Measurements from ENCODE around the gene DLST.

Gene DLST

GRCh38 chr14:74898694-74899093, 17.0 kb downstream of the DLST start:
- no peak for DNase-seq

- no peak for DNase-seq
Observed at GRCh38 chr14:74902941-74903705, 21.4 kb downstream of the DLST start.

GRCh38 chr14:74904635-74905503, 23.2 kb downstream of the DLST start:
- DNase-seq = no peak

- DNase-seq = peak; percentile 68
Observed at GRCh38 chr14:74905595-74906142, 24.0 kb downstream of the DLST start.

- no peak for DNase-seq
Observed at GRCh38 chr14:74906925-74907521, 25.3 kb downstream of the DLST start.

GRCh38 chr14:74907744-74908143, 26.0 kb downstream of the DLST start:
- no peak for DNase-seq

- DNase-seq = no peak
Observed at GRCh38 chr14:74908861-74909341, 27.2 kb downstream of the DLST start.

- no peak for DNase-seq
Observed at GRCh38 chr14:74909501-74909900, 27.8 kb downstream of the DLST start.

- DNase-seq = no peak
Observed at GRCh38 chr14:74909911-74910310, 28.2 kb downstream of the DLST start.

GRCh38 chr14:74910556-74910955, 28.8 kb downstream of the DLST start:
- DNase-seq = no peak

GRCh38 chr14:74911221-74911620, 29.5 kb downstream of the DLST start:
- DNase-seq = no peak

GRCh38 chr14:74911704-74912103, 30.0 kb downstream of the DLST start:
- no peak for DNase-seq

- DNase-seq = no peak
Observed at GRCh38 chr14:74912111-74912510, 30.4 kb downstream of the DLST start.

GRCh38 chr14:74912801-74913200, 31.1 kb downstream of the DLST start:
- DNase-seq = no peak

- DNase-seq = no peak
Observed at GRCh38 chr14:74913393-74913910, 31.7 kb downstream of the DLST start.

- DNase-seq = peak; percentile 10
Observed at GRCh38 chr14:74913986-74914573, 32.4 kb downstream of the DLST start.

GRCh38 chr14:74915426-74915825, 33.7 kb downstream of the DLST start:
- DNase-seq = no peak

GRCh38 chr14:74915826-74916225, 34.1 kb downstream of the DLST start:
- DNase-seq = no peak

GRCh38 chr14:74917178-74917543, 35.4 kb downstream of the DLST start:
- no peak for DNase-seq

GRCh38 chr14:74917646-74918081, 35.9 kb downstream of the DLST start:
- no peak for DNase-seq

- no peak for DNase-seq
Observed at GRCh38 chr14:74918380-74918779, 36.7 kb downstream of the DLST start.

- no peak for DNase-seq
Observed at GRCh38 chr14:74919421-74920165, 37.9 kb downstream of the DLST start.
